ENCODE measurements around the gene FITM2. TPM values are rescaled to one million over a fixed set of nuclear protein-coding genes. Genes with fewer than 3 reads are reported as not detected.

FITM2 gene
- total RNA-seq, 1 experiment from 2014 or later = 7.2 TPM

- BruUV-seq (replicated peaks) = no TSS peak
- CTCF ChIA-PET = interaction anchor here (1.2 to 2.1 kb wide), 2 partner anchors 14 to 78 kb away, joined by 5 to 9 read pairs; no protein-coding TSS in a partner anchor
- peaks cover 4% of the 10 kb centered on the region for H3K36me3 Mint-ChIP-seq (ENCODE audit: insufficient read depth, unreplicated experiment)
- TF ChIP-seq, protein P1, sequence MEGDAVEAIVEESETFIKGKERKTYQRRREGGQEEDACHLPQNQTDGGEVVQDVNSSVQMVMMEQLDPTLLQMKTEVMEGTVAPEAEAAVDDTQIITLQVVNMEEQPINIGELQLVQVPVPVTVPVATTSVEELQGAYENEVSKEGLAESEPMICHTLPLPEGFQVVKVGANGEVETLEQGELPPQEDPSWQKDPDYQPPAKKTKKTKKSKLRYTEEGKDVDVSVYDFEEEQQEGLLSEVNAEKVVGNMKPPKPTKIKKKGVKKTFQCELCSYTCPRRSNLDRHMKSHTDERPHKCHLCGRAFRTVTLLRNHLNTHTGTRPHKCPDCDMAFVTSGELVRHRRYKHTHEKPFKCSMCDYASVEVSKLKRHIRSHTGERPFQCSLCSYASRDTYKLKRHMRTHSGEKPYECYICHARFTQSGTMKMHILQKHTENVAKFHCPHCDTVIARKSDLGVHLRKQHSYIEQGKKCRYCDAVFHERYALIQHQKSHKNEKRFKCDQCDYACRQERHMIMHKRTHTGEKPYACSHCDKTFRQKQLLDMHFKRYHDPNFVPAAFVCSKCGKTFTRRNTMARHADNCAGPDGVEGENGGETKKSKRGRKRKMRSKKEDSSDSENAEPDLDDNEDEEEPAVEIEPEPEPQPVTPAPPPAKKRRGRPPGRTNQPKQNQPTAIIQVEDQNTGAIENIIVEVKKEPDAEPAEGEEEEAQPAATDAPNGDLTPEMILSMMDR (IDR thresholded peaks at IDR 0.05; ENCODE audit: unreplicated experiment) = no peak
- DNase-seq (ENCODE audit: unreplicated experiment) = no peak
- POLR2A ChIA-PET = interaction anchor here (0.6 to 0.7 kb wide), 2 partner anchors 12 to 356 kb away, joined by 3 to 4 read pairs; no protein-coding TSS in a partner anchor
- H3K4me1 Mint-ChIP-seq (ENCODE audit: insufficient read depth, unreplicated experiment) = no peaks in the 10 kb centered on the region
- no peaks in the 10 kb centered on the region for H3K9me3 Mint-ChIP-seq (ENCODE audit: unreplicated experiment)
- no peak overlapping the region for H3K27ac Mint-ChIP-seq (ENCODE audit: low read depth, unreplicated experiment)
- no peak overlapping the region for H3K4me3 Mint-ChIP-seq (ENCODE audit: unreplicated experiment)
- intact Hi-C loops (cut with micrococcal nuclease) = no loop called here
- H3K27me3 Mint-ChIP-seq (ENCODE audit: insufficient read depth, unreplicated experiment) = no peaks in the 10 kb centered on the region
Observed at GRCh38 chr20:44296011-44296410, 15.0 kb downstream of the FITM2 start.

DNA sequence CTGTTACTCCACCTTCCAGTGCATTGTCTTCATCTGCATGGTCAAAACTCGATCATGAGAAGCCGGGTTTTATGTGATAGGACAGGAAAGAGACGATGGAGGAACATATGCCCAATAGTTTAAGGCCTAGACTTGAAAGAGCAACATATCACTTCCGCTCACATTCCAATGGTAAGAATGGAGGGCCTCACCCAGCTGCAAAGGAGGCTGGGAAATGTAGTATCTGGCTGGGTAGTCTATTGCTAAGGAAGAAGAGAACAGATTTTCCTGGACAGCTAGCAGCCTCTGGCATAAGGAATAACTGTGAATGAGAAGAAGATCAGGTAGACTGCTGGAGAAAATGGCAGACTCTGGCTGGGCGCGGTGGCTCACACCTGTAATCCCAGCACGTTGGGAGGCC lies 19.2 kb downstream of the FITM2 start:
- no peaks in the 10 kb centered on the region for H3K9me3 Mint-ChIP-seq (ENCODE audit: unreplicated experiment)
- CTCF ChIA-PET = interaction anchor here (0.6 to 1.3 kb wide), 2 partner anchors 19 to 158 kb away, joined by 3 to 5 read pairs; no protein-coding TSS in a partner anchor
- no TSS peak for BruUV-seq (replicated peaks)
- DNase-seq (ENCODE audit: unreplicated experiment) = no peak
- H3K27me3 Mint-ChIP-seq (ENCODE audit: insufficient read depth, unreplicated experiment) = no peaks in the 10 kb centered on the region
- no peak overlapping the region for H3K27ac Mint-ChIP-seq (ENCODE audit: low read depth, unreplicated experiment)
- H3K4me1 Mint-ChIP-seq (ENCODE audit: insufficient read depth, unreplicated experiment) = no peaks in the 10 kb centered on the region
- no peak overlapping the region for H3K4me3 Mint-ChIP-seq (ENCODE audit: unreplicated experiment)
- TF ChIP-seq, protein P1 (IDR thresholded peaks at IDR 0.05; ENCODE audit: unreplicated experiment) = no peak
- H3K36me3 Mint-ChIP-seq (ENCODE audit: insufficient read depth, unreplicated experiment) = peaks cover 6% of the 10 kb centered on the region
- POLR2A ChIA-PET = no interaction called here
- intact Hi-C loops (cut with micrococcal nuclease) = no loop called here

- POLR2A ChIA-PET = no interaction called here
- H3K9me3 Mint-ChIP-seq (ENCODE audit: unreplicated experiment) = no peaks in the 10 kb centered on the region
- intact Hi-C loops (cut with micrococcal nuclease) = no loop called here
- no peak overlapping the region for H3K4me3 Mint-ChIP-seq (ENCODE audit: unreplicated experiment)
- BruUV-seq (replicated peaks) = no TSS peak
- TF ChIP-seq, protein P1 (IDR thresholded peaks at IDR 0.05; ENCODE audit: unreplicated experiment) = no peak
- CTCF ChIA-PET = interaction anchor here (0.7 kb wide), 1 partner anchor 40 kb away, joined by 3 read pairs; no protein-coding TSS in a partner anchor
- no peaks in the 10 kb centered on the region for H3K4me1 Mint-ChIP-seq (ENCODE audit: insufficient read depth, unreplicated experiment)
- H3K27me3 Mint-ChIP-seq (ENCODE audit: insufficient read depth, unreplicated experiment) = no peaks in the 10 kb centered on the region
- DNase-seq (ENCODE audit: unreplicated experiment) = no peak
- peaks cover 6% of the 10 kb centered on the region for H3K36me3 Mint-ChIP-seq (ENCODE audit: insufficient read depth, unreplicated experiment)
- no peak overlapping the region for H3K27ac Mint-ChIP-seq (ENCODE audit: low read depth, unreplicated experiment)
Observed at GRCh38 chr20:44288252-44288651, 22.8 kb downstream of the FITM2 start.

DNA sequence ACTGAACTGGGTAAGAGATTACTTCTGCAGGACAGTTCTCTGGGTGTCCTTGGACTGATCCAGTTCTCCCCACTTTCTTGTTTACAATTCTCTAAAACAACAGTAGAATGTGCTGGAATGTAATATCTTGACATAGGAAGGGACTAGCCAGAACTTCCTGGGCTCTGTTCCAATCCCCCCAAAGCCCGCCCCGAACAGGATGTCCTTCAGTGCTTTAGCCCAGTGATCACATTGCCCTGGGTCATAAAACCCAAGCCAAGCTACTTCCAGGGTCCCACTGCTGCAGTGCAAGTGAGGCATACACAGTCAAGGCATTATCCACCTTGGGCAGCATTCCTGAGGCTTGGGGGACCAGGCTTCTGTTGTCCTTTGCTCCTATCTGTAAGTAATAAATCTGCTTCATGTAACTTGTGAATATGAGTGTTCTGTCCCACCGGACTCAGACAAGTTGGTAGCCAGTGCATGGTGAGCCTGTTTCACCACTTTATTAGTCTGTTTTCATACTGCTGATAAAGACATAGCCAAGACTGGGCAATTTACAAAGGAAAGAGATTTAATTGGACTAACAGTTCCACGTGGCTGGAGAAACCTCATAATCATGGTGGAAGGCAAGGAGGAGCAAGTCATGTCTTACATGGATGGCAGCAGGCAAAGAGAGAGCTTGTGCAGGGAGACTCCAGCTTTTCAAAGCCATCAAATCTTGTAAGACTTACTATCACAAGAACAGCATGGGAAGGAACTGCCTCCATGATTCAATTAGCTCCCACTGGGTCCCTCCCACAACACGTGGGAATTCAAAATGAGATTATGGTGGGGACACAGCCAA lies 23.5 kb downstream of the FITM2 start:
- Mint-ChIP-seq H3K36me3 (ENCODE audit: insufficient read depth, unreplicated experiment) (peaks cover 6% of the 10 kb centered on the region), H3K9me3 (ENCODE audit: unreplicated experiment) (no peaks in the 10 kb centered on the region), H3K27ac (ENCODE audit: low read depth, unreplicated experiment) (no peak overlapping the region), H3K4me3 (ENCODE audit: unreplicated experiment) (no peak overlapping the region), H3K4me1 (ENCODE audit: insufficient read depth, unreplicated experiment) (no peaks in the 10 kb centered on the region), H3K27me3 (ENCODE audit: insufficient read depth, unreplicated experiment) (no peaks in the 10 kb centered on the region)
- no peak for DNase-seq (ENCODE audit: unreplicated experiment)
- intact Hi-C loops (cut with micrococcal nuclease) = no loop called here
- CTCF ChIA-PET = interaction anchor here (0.6 to 0.9 kb wide), 3 partner anchors 9 to 73 kb away, joined by 3 read pairs; no protein-coding TSS in a partner anchor
- no TSS peak for BruUV-seq (replicated peaks)
- POLR2A ChIA-PET = no interaction called here
- TF ChIP-seq, protein P1 (IDR thresholded peaks at IDR 0.05; ENCODE audit: unreplicated experiment) = no peak
